Measurements from ENCODE around the gene VCL.

DNA sequence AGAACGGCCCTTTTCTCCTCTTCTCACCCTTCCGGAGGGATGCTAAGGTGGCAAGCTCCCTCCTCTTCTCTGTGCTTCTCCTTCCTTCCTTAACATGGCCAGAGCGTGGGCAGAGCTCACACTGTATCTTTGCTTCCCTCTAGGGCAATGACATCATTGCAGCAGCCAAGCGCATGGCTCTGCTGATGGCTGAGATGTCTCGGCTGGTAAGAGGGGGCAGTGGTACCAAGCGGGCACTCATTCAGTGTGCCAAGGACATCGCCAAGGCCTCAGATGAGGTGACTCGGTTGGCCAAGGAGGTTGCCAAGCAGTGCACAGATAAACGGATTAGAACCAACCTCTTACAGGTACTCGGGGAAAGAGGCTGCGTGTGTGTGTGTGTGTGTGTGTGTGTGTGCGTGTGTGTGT lies 116.1 kb downstream of the VCL start:
- TF ChIP-seq TAF1 (IDR thresholded peaks at IDR 0.05; ENCODE audit: borderline replicate concordance, low read depth, low read length) (no peak), GABPA (IDR thresholded peaks at IDR 0.05; ENCODE audit: low read depth) (no peak), RCOR1 (IDR thresholded peaks at IDR 0.05; ENCODE audit: low read length) (no peak), EP300 (IDR thresholded peaks at IDR 0.05; ENCODE audit: borderline replicate concordance in 1 of 2, low read depth in 1 of 2, low read length in 1 of 2) (no peak), TEAD4 (IDR thresholded peaks at IDR 0.05; ENCODE audit: borderline replicate concordance, insufficient read depth) (no peak), FOXM1 (IDR thresholded peaks at IDR 0.05; ENCODE audit: low read depth) (no peak), CHD2 (IDR thresholded peaks at IDR 0.05; ENCODE audit: low read length, partially characterized antibody) (no peak), JUND (IDR thresholded peaks at IDR 0.05) (no peak), SMC3 (IDR thresholded peaks at IDR 0.05; ENCODE audit: low read depth, low read length) (no peak), POLR2AphosphoS5 (IDR thresholded peaks at IDR 0.05; ENCODE audit: low read depth, low read length) (no peak)
- TF ChIP-seq, protein P1, sequence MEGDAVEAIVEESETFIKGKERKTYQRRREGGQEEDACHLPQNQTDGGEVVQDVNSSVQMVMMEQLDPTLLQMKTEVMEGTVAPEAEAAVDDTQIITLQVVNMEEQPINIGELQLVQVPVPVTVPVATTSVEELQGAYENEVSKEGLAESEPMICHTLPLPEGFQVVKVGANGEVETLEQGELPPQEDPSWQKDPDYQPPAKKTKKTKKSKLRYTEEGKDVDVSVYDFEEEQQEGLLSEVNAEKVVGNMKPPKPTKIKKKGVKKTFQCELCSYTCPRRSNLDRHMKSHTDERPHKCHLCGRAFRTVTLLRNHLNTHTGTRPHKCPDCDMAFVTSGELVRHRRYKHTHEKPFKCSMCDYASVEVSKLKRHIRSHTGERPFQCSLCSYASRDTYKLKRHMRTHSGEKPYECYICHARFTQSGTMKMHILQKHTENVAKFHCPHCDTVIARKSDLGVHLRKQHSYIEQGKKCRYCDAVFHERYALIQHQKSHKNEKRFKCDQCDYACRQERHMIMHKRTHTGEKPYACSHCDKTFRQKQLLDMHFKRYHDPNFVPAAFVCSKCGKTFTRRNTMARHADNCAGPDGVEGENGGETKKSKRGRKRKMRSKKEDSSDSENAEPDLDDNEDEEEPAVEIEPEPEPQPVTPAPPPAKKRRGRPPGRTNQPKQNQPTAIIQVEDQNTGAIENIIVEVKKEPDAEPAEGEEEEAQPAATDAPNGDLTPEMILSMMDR (IDR thresholded peaks at IDR 0.05): no peak
- TF ChIP-seq, protein P2, sequence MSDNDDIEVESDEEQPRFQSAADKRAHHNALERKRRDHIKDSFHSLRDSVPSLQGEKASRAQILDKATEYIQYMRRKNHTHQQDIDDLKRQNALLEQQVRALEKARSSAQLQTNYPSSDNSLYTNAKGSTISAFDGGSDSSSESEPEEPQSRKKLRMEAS (IDR thresholded peaks at IDR 0.05; ENCODE audit: low read depth): no peak
- TF ChIP-seq, protein P3, sequence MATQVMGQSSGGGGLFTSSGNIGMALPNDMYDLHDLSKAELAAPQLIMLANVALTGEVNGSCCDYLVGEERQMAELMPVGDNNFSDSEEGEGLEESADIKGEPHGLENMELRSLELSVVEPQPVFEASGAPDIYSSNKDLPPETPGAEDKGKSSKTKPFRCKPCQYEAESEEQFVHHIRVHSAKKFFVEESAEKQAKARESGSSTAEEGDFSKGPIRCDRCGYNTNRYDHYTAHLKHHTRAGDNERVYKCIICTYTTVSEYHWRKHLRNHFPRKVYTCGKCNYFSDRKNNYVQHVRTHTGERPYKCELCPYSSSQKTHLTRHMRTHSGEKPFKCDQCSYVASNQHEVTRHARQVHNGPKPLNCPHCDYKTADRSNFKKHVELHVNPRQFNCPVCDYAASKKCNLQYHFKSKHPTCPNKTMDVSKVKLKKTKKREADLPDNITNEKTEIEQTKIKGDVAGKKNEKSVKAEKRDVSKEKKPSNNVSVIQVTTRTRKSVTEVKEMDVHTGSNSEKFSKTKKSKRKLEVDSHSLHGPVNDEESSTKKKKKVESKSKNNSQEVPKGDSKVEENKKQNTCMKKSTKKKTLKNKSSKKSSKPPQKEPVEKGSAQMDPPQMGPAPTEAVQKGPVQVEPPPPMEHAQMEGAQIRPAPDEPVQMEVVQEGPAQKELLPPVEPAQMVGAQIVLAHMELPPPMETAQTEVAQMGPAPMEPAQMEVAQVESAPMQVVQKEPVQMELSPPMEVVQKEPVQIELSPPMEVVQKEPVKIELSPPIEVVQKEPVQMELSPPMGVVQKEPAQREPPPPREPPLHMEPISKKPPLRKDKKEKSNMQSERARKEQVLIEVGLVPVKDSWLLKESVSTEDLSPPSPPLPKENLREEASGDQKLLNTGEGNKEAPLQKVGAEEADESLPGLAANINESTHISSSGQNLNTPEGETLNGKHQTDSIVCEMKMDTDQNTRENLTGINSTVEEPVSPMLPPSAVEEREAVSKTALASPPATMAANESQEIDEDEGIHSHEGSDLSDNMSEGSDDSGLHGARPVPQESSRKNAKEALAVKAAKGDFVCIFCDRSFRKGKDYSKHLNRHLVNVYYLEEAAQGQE (IDR thresholded peaks at IDR 0.05; ENCODE audit: low read depth, low read length): no peak

Data from SK-N-SH (cell line).